Neutrophil (primary cell): ENCODE measurements around the gene PTP4A2.
A peak's percentile ranks its signal among the peaks of the same experiment; 100 is the strongest.

Experiments
- H3K27ac ChIP-seq: fragments of 200-600 bp; sonication (generic); 2 replicates; pipeline ENCODE4 v1.5.1; 2016; ENCODE audit warnings: mild to moderate bottlenecking, moderate library complexity
- H3K27me3 ChIP-seq: fragments of 200-600 bp; sonication (generic); 2 replicates; pipeline ENCODE4 v1.6.0; 2016; ENCODE audit warnings: mild to moderate bottlenecking
- H3K36me3 ChIP-seq: fragments of 200-600 bp; sonication (generic); 2 replicates; pipeline ENCODE4 v1.5.1; 2017
- H3K4me1 ChIP-seq, 2 experiments: fragments of 200-600 bp in 1 of 2; sonication (generic) in 1 of 2; 1 replicate in 1 of 2; 2 replicates in 1 of 2; pipeline versions ENCODE4 v1.5.1 to v1.6.1; 2013 to 2016; ENCODE audit warnings: low read depth in 1 of 2, low read length in 1 of 2, mild to moderate bottlenecking in 1 of 2, moderate library complexity in 1 of 2; ENCODE audit not compliant: control insufficient read depth in 1 of 2, insufficient read depth in 1 of 2
- H3K4me3 ChIP-seq, 2 experiments: fragments of 200-600 bp in 1 of 2; sonication (generic) in 1 of 2; 1 replicate in 1 of 2; 2 replicates in 1 of 2; pipeline ENCODE4 v1.5.1; 2013 to 2016; ENCODE audit warnings: low read depth in 1 of 2, low read length in 1 of 2, mild to moderate bottlenecking in 1 of 2, moderate library complexity in 1 of 2
- H3K9me3 ChIP-seq: fragments of 200-600 bp; sonication (generic); 2 replicates; pipeline ENCODE4 v1.5.1; 2016
- CTCF ChIP-seq: fragments of 200-600 bp; sonication (generic); IDR thresholded peaks from 2 replicates; pipeline ENCODE4 v1.5.1; 2016; ENCODE audit warnings: antibody characterized with exemption

PTP4A2 gene

GRCh38 chr1:31981972-31982371, 43.8 kb upstream of the PTP4A2 start:
- Histone ChIP-seq H3K9me3 (no peaks in the 10 kb centered on the region), H3K36me3 (no peaks in the 10 kb centered on the region), H3K27ac (peak overlapping the region; percentile 42), H3K4me3 (no peak overlapping the region), H3K4me1 (peaks cover 18 to 31% of the 10 kb centered on the region in 2 experiments), H3K27me3 (no peaks in the 10 kb centered on the region)
- TF ChIP-seq CTCF: no peak

- no peak for TF ChIP-seq CTCF
- Histone ChIP-seq H3K27ac (peak overlapping the region; percentile 42), H3K4me3 (no peak overlapping the region), H3K27me3 (no peaks in the 10 kb centered on the region), H3K36me3 (no peaks in the 10 kb centered on the region), H3K4me1 (peaks cover 18 to 32% of the 10 kb centered on the region in 2 experiments), H3K9me3 (no peaks in the 10 kb centered on the region)
Observed at GRCh38 chr1:31981456-31981839, 43.3 kb upstream of the PTP4A2 start.

- Histone ChIP-seq H3K27ac (peak overlapping the region; percentile 11), H3K27me3 (no peaks in the 10 kb centered on the region), H3K4me3 (no peak overlapping the region), H3K4me1 (peaks cover 18 to 32% of the 10 kb centered on the region in 2 experiments), H3K9me3 (no peaks in the 10 kb centered on the region), H3K36me3 (no peaks in the 10 kb centered on the region)
- no peak for TF ChIP-seq CTCF
Observed at GRCh38 chr1:31980835-31981455, 42.8 kb upstream of the PTP4A2 start.

GRCh38 chr1:31978843-31979400, 40.8 kb upstream of the PTP4A2 start:
- Histone ChIP-seq H3K4me3 (no peak overlapping the region), H3K27ac (no peak overlapping the region), H3K9me3 (no peaks in the 10 kb centered on the region), H3K4me1 (peaks cover 18 to 32% of the 10 kb centered on the region in 2 experiments), H3K27me3 (no peaks in the 10 kb centered on the region), H3K36me3 (no peaks in the 10 kb centered on the region)
- no peak for TF ChIP-seq CTCF

- Histone ChIP-seq H3K27me3 (no peaks in the 10 kb centered on the region), H3K36me3 (no peaks in the 10 kb centered on the region), H3K9me3 (no peaks in the 10 kb centered on the region), H3K4me3 (no peak overlapping the region), H3K4me1 (peaks cover 18 to 31% of the 10 kb centered on the region in 2 experiments), H3K27ac (no peak overlapping the region)
- TF ChIP-seq CTCF: no peak
Observed at GRCh38 chr1:31977385-31978131, 39.4 kb upstream of the PTP4A2 start.
